SKM-1 treated with dmso at 0.1 percent for 144 hours (cell line): ENCODE data around the gene GALNT6.
"Not testable (repeated sequence)": the region's sequence is repeated elsewhere in the genome, so short reads cannot be mapped to it uniquely, and the experiment has no call there.

Experiments used
- DNase-seq: peaks from one replicate; lab custom pipeline; 2025; ENCODE audit not compliant: unreplicated experiment; lab: John Stamatoyannopoulos, UW

GALNT6 gene

GRCh38 chr12:51323966-51324895 lies 67.0 kb downstream of the GALNT6 start, which contains the start of gene BIN2:
Gene BIN2 (minus strand): TSS chr12:51324174. CDS start chr12:51324102, 72 bp downstream.
- peak; percentile 39 for DNase-seq

GRCh38 chr12:51323317-51323960 lies 67.8 kb downstream of the GALNT6 start:
- no peak for DNase-seq

GRCh38 chr12:51322452-51322851 lies 68.8 kb downstream of the GALNT6 start:
- DNase-seq: no peak

GRCh38 chr12:51321882-51322281 lies 69.3 kb downstream of the GALNT6 start:
- no peak for DNase-seq

GRCh38 chr12:51320695-51321320 lies 70.4 kb downstream of the GALNT6 start:
- DNase-seq: no peak

GRCh38 chr12:51320311-51320694 lies 70.9 kb downstream of the GALNT6 start:
- DNase-seq: no peak

GRCh38 chr12:51318846-51319599 lies 72.2 kb downstream of the GALNT6 start:
- DNase-seq: peak; percentile 74

- DNase-seq: not testable (repeated sequence)
These were observed 73.0 kb downstream of the GALNT6 start for GRCh38 chr12:51318057-51318806.

GRCh38 chr12:51311389-51311788 lies 79.8 kb downstream of the GALNT6 start:
- DNase-seq: no peak

GRCh38 chr12:51307655-51308593 lies 83.3 kb downstream of the GALNT6 start:
- DNase-seq: no peak

- no peak for DNase-seq
These were observed 84.7 kb downstream of the GALNT6 start for GRCh38 chr12:51306507-51306906.
